PFSK-1 (cell line): ENCODE results near the gene ZFAND6.

Experiments used
- POLR2AphosphoS5 ChIP-seq: IDR thresholded peaks from 2 replicates; pipeline ENCODE4 v1.6.1; 2012; ENCODE audit warnings: low read depth, mild to moderate bottlenecking, control low read depth, low read length, moderate library complexity
- TF ChIP-seq, protein P1 (sequence below), 2 experiments: IDR thresholded peaks; 2 replicates each; pipeline versions ENCODE4 v1.6.1 to v1.8.0; 2011 to 2012; ENCODE audit warnings: low read depth in 2 of 2, low read length in 2 of 2, control low read depth in 1 of 2, inconsistent platforms in 1 of 2, mild to moderate bottlenecking in 1 of 2, moderate library complexity in 1 of 2; ENCODE audit not compliant: insufficient read depth in 1 of 2

DNA sequence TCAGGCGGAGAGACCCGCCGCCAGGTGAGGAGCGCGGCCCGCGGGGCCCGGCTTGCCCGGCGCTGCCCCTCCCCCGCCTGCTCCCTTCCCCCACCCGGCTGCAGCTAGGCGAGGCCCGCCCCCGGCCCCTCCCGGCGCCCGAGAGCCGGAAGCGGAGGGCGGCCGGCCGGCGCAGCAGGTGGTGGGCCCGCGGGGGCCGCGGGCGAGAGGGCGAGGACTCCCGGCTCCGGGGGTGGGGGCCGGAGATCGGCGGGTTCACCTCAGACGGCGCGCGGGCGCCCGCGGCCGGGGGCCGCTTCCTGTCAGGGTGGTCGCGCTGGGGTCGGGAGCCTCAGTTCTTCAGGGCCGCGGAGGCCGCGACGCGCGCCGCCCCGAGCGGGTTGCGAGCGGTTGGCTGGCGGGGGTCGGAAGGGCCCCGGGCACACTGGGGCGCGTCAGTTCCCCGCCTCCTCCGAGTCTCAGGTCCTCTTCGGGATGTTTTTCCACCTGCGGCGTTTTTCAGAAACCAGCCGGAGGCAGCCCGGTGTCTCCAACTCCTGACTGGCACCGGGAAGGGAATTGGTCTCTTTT, 395 bp downstream of the ZFAND6 start:
- TF ChIP-seq, protein P1, sequence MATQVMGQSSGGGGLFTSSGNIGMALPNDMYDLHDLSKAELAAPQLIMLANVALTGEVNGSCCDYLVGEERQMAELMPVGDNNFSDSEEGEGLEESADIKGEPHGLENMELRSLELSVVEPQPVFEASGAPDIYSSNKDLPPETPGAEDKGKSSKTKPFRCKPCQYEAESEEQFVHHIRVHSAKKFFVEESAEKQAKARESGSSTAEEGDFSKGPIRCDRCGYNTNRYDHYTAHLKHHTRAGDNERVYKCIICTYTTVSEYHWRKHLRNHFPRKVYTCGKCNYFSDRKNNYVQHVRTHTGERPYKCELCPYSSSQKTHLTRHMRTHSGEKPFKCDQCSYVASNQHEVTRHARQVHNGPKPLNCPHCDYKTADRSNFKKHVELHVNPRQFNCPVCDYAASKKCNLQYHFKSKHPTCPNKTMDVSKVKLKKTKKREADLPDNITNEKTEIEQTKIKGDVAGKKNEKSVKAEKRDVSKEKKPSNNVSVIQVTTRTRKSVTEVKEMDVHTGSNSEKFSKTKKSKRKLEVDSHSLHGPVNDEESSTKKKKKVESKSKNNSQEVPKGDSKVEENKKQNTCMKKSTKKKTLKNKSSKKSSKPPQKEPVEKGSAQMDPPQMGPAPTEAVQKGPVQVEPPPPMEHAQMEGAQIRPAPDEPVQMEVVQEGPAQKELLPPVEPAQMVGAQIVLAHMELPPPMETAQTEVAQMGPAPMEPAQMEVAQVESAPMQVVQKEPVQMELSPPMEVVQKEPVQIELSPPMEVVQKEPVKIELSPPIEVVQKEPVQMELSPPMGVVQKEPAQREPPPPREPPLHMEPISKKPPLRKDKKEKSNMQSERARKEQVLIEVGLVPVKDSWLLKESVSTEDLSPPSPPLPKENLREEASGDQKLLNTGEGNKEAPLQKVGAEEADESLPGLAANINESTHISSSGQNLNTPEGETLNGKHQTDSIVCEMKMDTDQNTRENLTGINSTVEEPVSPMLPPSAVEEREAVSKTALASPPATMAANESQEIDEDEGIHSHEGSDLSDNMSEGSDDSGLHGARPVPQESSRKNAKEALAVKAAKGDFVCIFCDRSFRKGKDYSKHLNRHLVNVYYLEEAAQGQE (IDR thresholded peaks at IDR 0.05; ENCODE audit: insufficient read depth in 1 of 2, low read depth in 2 of 2, low read length in 2 of 2), result no peak
- TF ChIP-seq POLR2AphosphoS5, result no peak; the same call in 1 of the 2 replicates
